Measurements from ENCODE around the gene SIL1.

DNA sequence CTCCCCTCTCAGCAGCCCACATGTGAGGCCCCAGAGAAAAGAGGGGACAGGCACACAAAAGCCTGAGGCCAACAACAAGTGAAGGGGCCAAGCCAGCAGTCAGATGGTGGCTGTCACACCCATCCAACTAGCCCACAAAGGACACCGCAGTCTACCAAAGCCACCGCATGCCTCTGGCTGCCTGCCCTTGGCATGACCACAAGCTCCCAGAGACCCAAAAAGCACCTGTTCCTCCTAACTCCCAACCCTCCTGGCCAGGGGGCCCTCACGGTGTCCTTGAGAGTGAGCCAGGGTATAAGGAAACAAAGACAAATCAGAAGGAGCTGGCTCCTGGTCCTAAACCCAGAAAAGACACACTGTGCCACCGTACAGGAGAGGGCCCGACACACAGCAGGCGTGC is 245.2 kb downstream of the SIL1 start:
- TF ChIP-seq, protein P1, sequence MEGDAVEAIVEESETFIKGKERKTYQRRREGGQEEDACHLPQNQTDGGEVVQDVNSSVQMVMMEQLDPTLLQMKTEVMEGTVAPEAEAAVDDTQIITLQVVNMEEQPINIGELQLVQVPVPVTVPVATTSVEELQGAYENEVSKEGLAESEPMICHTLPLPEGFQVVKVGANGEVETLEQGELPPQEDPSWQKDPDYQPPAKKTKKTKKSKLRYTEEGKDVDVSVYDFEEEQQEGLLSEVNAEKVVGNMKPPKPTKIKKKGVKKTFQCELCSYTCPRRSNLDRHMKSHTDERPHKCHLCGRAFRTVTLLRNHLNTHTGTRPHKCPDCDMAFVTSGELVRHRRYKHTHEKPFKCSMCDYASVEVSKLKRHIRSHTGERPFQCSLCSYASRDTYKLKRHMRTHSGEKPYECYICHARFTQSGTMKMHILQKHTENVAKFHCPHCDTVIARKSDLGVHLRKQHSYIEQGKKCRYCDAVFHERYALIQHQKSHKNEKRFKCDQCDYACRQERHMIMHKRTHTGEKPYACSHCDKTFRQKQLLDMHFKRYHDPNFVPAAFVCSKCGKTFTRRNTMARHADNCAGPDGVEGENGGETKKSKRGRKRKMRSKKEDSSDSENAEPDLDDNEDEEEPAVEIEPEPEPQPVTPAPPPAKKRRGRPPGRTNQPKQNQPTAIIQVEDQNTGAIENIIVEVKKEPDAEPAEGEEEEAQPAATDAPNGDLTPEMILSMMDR (IDR thresholded peaks at IDR 0.05; ENCODE audit: control extremely low read depth in 1 of 3, insufficient read depth in 1 of 3, low read depth in 1 of 3, low read length in 3 of 3): no peak
- TF ChIP-seq EZH2 (IDR thresholded peaks at IDR 0.05; ENCODE audit: low read depth, low read length, severe bottlenecking) (no peak), RBBP5 (IDR thresholded peaks at IDR 0.05; ENCODE audit: borderline replicate concordance, low read depth, low read length) (no peak), POLR2A (IDR thresholded peaks at IDR 0.05; ENCODE audit: control extremely low read depth in 1 of 2, low read depth in 2 of 2, low read length in 2 of 2) (no peak), TBP (IDR thresholded peaks at IDR 0.05; ENCODE audit: low read depth, low read length) (no peak)
